GM19193 (cell line): Measurements from ENCODE around the gene VEZF1.

Source experiments
- POLR2A ChIP-seq: IDR thresholded peaks from 4 replicates; pipeline ENCODE4 v1.6.1; 2011; ENCODE audit not compliant: insufficient read depth, insufficient read length; ENCODE audit errors: extremely low read depth

The VEZF1 gene

GRCh38 chr17:57953219-57953618 lies 34.8 kb downstream of the VEZF1 start:
- no peak for TF ChIP-seq POLR2A

DNA sequence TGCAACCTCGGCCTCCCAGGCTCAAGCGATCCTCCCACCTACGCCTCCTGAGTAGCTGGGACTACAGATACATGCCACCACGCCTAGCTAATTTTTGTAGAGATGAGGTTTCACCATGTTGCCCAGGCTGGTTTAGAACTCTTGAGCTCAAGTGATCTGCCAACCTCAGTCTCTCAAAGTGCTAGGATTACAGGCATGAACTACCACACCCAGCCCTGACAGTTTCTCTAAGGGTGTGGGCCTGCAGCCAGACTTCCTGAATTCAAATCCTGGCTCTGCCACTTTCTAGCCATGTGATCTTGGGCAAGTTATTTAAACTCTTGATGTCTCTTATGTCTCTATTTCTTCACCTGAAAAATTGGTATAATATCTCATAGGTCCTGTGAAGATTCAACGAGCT lies 38.4 kb downstream of the VEZF1 start:
- no peak for TF ChIP-seq POLR2A

- TF ChIP-seq POLR2A, result no peak
Observed at GRCh38 chr17:57948555-57949420, 39.3 kb downstream of the VEZF1 start.

DNA sequence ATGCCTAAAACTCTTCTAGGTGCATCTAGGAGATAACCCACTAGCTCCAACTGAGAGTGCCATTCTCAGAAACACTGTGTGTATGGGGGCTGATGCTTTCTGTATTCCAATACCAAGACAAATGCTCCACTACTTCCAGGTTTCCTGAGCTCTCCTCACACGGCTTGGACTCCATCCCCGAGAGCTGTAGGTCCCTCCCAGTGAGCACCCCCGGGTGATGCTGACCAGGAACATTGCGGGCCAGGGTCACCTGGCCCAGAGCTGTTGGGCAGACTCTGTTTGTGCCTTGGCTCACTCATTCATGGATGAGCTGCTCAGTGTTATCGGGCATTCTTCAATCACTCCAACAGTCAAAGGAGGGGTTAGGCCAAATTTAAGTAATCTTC lies 39.9 kb downstream of the VEZF1 start:
- no peak for TF ChIP-seq POLR2A

- no peak for TF ChIP-seq POLR2A
Observed at GRCh38 chr17:57947369-57947768, 40.7 kb downstream of the VEZF1 start.

GRCh38 chr17:57946798-57947358 lies 41.2 kb downstream of the VEZF1 start:
- no peak for TF ChIP-seq POLR2A

GRCh38 chr17:57945996-57946797 lies 41.9 kb downstream of the VEZF1 start:
- TF ChIP-seq POLR2A, result no peak

DNA sequence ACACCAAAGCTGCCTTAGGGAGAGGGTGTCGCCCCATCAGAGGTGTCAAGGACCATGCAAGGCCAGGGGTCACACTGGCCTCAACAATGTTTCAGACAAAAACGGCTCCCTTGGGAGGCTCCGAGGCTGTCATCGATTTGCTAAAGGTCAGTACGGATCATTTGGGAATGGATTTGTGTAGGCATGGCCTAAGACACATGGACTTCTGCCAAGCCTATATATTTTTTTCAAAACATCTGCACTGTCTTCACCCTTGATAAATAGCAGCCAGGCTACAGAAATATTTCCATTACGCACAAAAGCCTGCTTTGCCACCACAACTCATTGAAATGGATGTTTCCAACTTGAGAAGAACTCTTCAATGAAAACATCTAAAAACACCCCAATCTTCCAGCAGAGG lies 43.1 kb downstream of the VEZF1 start:
- TF ChIP-seq POLR2A, result no peak

DNA sequence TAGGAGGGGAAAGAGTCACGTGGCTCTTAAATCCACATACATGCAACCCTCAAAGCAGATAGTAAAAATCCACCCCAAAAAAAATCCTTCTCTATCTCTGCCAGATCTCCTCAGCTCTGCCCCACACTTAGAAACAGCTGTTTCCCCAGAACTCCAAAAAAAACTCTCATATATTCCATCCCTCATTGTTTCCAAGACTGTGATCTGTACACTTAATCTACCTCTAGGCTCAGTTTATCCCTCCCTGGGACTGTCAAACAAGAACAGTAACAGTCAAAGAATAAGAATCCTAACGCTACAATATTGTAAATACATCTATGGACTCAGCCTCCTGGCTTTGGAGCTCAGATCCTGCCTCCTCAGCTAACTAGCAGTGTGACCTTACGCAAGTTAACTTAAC lies 44.4 kb downstream of the VEZF1 start:
- no peak for TF ChIP-seq POLR2A

DNA sequence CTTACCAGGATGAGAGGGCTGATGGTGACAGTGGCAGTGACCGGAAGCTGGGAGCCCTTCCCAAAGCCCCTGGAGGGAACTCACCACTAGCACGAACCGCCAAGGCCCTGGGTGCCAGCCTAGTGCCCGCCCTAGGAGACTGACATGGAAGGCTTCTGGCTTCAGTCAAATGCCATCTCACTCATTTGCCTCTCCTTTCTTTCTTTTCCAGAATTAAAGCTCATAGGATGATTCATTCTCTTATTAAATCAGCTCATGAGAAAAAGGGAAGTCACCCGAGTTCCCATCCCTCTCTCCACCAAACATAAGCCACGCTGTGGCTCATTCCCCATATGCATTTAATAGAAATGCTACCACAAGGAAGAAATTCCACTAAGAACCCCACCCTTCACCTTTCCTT lies 44.9 kb downstream of the VEZF1 start:
- no peak for TF ChIP-seq POLR2A

DNA sequence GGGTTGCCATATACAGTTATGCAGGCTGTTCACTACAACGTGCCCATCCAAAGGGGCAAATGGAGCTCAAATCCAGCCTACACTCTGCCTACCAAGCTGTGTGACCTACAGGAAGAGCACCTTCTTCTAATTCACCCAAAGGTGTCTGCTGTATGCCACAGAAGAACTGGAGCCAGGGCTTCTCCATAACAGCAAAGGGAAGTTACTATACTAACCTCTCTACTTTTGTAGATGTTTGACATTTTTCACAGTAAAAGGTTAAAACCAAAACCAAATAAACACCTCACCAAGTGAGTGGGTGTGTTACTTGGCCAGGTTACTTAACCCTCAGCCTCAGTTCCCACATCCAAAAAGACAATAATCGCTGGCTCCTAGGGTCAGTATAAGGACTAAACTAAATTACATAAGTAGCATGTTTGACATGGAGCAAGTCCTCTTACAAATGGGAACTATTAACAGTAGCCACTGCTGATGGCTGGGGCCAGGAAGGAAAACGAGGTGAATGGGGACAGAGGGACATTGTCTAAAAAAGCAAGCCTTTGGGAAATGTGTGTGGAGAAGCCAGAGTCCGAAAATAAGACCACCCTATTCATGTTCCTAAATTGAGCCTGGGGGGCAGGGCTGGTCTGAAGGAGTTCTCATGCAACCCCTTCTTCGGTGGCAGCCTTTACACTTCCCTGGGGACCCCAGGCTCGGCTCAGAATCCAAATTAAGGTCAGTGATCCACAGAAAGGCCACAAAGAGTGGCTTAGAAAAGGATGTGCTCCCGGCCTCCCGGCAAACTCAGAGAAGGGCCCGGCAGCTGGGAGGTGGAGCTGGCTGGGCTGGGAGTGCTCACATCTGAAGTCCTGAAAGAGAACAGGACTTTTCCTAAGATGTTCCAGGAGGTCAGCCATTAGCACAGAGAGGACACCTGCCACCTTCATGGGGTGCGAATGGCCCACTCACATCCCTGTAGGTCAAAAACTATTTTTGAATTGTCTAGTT lies 46.4 kb downstream of the VEZF1 start:
- TF ChIP-seq POLR2A, result no peak

GRCh38 chr17:57940653-57941329 lies 47.3 kb downstream of the VEZF1 start:
- TF ChIP-seq POLR2A, result no peak

DNA sequence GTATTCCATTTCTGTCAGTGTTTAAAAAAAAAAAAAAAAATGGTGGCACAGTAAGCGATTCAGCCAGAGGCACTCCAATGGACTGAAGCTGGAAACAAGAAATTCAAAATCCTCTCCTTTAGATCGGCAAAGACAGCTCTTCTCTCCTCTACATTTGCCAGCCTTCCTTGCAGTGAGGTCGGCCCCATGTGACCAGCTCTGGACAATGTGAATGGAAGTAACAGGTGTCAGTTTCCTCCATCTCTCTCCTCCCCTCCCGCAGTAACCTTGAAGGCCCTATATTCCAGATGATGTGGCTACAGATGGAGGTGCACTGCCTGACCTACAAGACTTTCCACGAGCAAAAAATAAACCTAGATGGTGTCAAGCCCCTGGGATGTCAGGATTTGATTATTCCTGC lies 47.8 kb downstream of the VEZF1 start:
- no peak for TF ChIP-seq POLR2A

GRCh38 chr17:57939797-57940196 lies 48.3 kb downstream of the VEZF1 start:
- no peak for TF ChIP-seq POLR2A

DNA sequence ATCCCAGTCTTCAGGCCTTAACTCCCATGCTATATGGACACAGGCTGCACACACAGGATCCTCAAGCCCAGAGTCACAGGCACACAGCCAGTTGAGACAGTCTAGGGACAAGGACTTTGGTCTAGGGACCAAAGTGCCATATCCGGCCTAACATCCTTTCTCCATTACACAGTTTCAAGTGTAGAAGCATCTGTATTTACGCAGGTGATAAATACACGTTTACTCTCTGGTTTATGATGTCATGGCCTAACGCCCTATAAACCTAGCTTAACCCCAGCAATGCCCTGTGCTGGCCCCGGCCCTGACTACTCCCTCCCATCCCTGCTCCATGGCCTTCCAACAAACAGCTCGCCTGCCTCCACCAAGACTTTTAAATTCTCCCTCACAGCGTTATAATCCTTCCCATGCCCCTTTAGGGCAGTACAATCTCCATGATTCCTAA lies 50.0 kb downstream of the VEZF1 start:
- no peak for TF ChIP-seq POLR2A

- TF ChIP-seq POLR2A, result no peak
Observed at GRCh38 chr17:57937492-57937891, 50.6 kb downstream of the VEZF1 start.
